K562 (cell line): Measurements from ENCODE around the gene AP1M1. TPM values are rescaled to one million over a fixed set of nuclear protein-coding genes. Genes with fewer than 3 reads are reported as not detected.

Experiments
- ADNP ChIP-seq: fragments of 200-800 bp; sonication (Bioruptor generic); IDR thresholded peaks from 2 replicates; pipeline ENCODE4 v1.6.1; 2016; ENCODE audit warnings: missing genetic modification characterization, missing compliant biosample characterization
- CHAMP1 ChIP-seq: fragments of 450-650 bp; IDR thresholded peaks from 2 replicates; pipeline ENCODE4 v1.6.1; 2016; ENCODE audit warnings: mild to moderate bottlenecking
- FOXO4 ChIP-seq: fragments of 450-650 bp; formaldehyde crosslinking; IDR thresholded peaks from 2 replicates; pipeline ENCODE4 v1.4.0; 2020; ENCODE audit warnings: mild to moderate bottlenecking, moderate library complexity
- HLTF ChIP-seq: fragments of 450-650 bp; IDR thresholded peaks from 2 replicates; pipeline ENCODE4 v1.6.1; 2016
- KLF10 ChIP-seq: fragments of 250-450 bp; sonication (Bioruptor Pico); IDR thresholded peaks from 2 replicates; pipeline ENCODE4 v1.6.1; 2021; ENCODE audit warnings: matching md5 sums
- MEIS2 ChIP-seq: fragments of 450-650 bp; IDR thresholded peaks from 2 replicates; pipeline ENCODE4 v1.6.1; 2014; ENCODE audit warnings: mild to moderate bottlenecking; ENCODE audit not compliant: partially characterized antibody
- MIER1 ChIP-seq: fragments of 450-650 bp; IDR thresholded peaks from 2 replicates; pipeline ENCODE4 v1.6.1; 2016; ENCODE audit warnings: antibody characterized with exemption, mild to moderate bottlenecking, low read depth
- NBN ChIP-seq: fragments of 450-650 bp; IDR thresholded peaks from 2 replicates; pipeline ENCODE4 v1.6.1; 2016; ENCODE audit warnings: low read depth, mild to moderate bottlenecking
- PYGO2 ChIP-seq: fragments of 450-650 bp; IDR thresholded peaks from 2 replicates; pipeline ENCODE4 v1.6.1; 2016; ENCODE audit warnings: mild to moderate bottlenecking, missing genetic modification characterization, moderate library complexity, missing compliant biosample characterization
- TEAD1 ChIP-seq, 2 experiments: fragments of 450-650 bp in 1 of 2; sonication (generic) in 1 of 2; formaldehyde crosslinking; IDR thresholded peaks; 2 replicates each; pipeline versions ENCODE4 v1.4.0 to v1.8.0; 2020 to 2022; ENCODE audit warnings: mild to moderate bottlenecking in 2 of 2, missing genetic modification reagents in 1 of 2
- ZFP1 ChIP-seq: fragments of 450-650 bp; formaldehyde crosslinking; IDR thresholded peaks from 2 replicates; pipeline ENCODE4 v1.4.0; 2020; ENCODE audit warnings: mild to moderate bottlenecking, mixed read lengths
- ZKSCAN8 ChIP-seq: fragments of 200-800 bp; sonication (Bioruptor generic); IDR thresholded peaks from 2 replicates; pipeline ENCODE4 v1.6.1; 2016; ENCODE audit warnings: missing genetic modification characterization, missing compliant biosample characterization
- ZNF124 ChIP-seq: sonication (generic); formaldehyde crosslinking; IDR thresholded peaks from 2 replicates; pipeline ENCODE4 v1.8.1; 2022; ENCODE audit warnings: missing genetic modification reagents
- ZNF133 ChIP-seq: fragments of 250-450 bp; sonication (Bioruptor Pico); IDR thresholded peaks from 2 replicates; pipeline ENCODE4 v1.4.0; 2020; ENCODE audit warnings: mild to moderate bottlenecking
- ZNF146 ChIP-seq: IDR thresholded peaks from one replicate; pipeline ENCODE4 v1.6.1; 2018; ENCODE audit warnings: missing compliant biosample characterization; ENCODE audit not compliant: unreplicated experiment
- ZNF668 ChIP-seq: fragments of 250-450 bp; sonication (Bioruptor Pico); IDR thresholded peaks from 2 replicates; pipeline ENCODE4 v1.8.0; 2022; ENCODE audit warnings: mild to moderate bottlenecking, inconsistent platforms
- ZNF695 ChIP-seq: fragments of 450-650 bp; formaldehyde crosslinking; IDR thresholded peaks from 2 replicates; pipeline ENCODE4 v1.4.0; 2020; ENCODE audit warnings: mild to moderate bottlenecking, moderate library complexity
- ZNF778 ChIP-seq: fragments of 450-650 bp; formaldehyde crosslinking; IDR thresholded peaks from 2 replicates; pipeline ENCODE4 v1.4.0; 2020; ENCODE audit warnings: mild to moderate bottlenecking, moderate library complexity
- polyA plus RNA-seq, 8 experiments: library from polyadenylated mRNA; depleted of rRNA in 4 of 8; stranded (reverse) in 5 of 8; unstranded in 3 of 8; fragments of >200 nt; fragmentation: Nextera tagmentation in 2 of 8; fragmentation: Illumina TruSeq in 1 of 8; extraction: Ambion mirVana in 2 of 8; extraction: Trizol in 1 of 8; gene quantifications; 2 replicates each; pipeline versions ENCODE4 v1.2.1 to v1.2.3, GENCODE V29; 2011 to 2014; ENCODE audit warnings: inconsistent platforms in 1 of 8, missing spikeins in 1 of 8
- total RNA-seq, 7 experiments: library from RNA; depleted of rRNA in 6 of 7; stranded (reverse); fragments of >200 nt in 6 of 7; fragmentation: Illumina TruSeq in 2 of 7; extraction: Trizol in 2 of 7; gene quantifications; 2 replicates each; pipeline versions ENCODE4 v1.2.1 to v1.2.3, GENCODE V29; 2011 to 2021; ENCODE audit warnings: low replicate concordance in 1 of 7
- TF ChIP-seq, protein P1 (sequence below): fragments of 450-650 bp; IDR thresholded peaks from 2 replicates; pipeline ENCODE4 v1.7.1; 2018; ENCODE audit warnings: mild to moderate bottlenecking, low read depth; ENCODE audit not compliant: partially characterized antibody
- TF ChIP-seq, protein P2 (sequence below): fragments of 250-450 bp; sonication (Bioruptor Pico); IDR thresholded peaks from 2 replicates; pipeline ENCODE4 v1.9.0; 2021; ENCODE audit warnings: mild to moderate bottlenecking, inconsistent platforms

The AP1M1 gene
- total and polyA plus RNA-seq, 9 of the 15 experiments (the other 6 are each of a cell fraction or from before 2014, with no cell fraction given) = 0.87 to 56.2 (median 29.1) TPM

GRCh38 chr19:16258440-16258903 is 60.8 kb downstream of the AP1M1 start (continued):
- no peak for TF ChIP-seq FOXO4
- TF ChIP-seq ZNF695 (CRISPR knock-in tag) = no peak
- TF ChIP-seq ZKSCAN8 (CRISPR knock-in tag) = no peak
- TF ChIP-seq TEAD1 (CRISPR knock-in tag; IDR thresholded peaks at IDR 0.05) = 0 out of 4 replicates have a peak, but pooled peaks of 1 of the 2 experiments have one; percentile 24
- TF ChIP-seq ZNF668 (CRISPR knock-in tag) = no peak
- no peak for TF ChIP-seq ZNF146
- no peak for TF ChIP-seq ZFP1 (CRISPR knock-in tag)
- TF ChIP-seq KLF10 (CRISPR knock-in tag) = no peak
- TF ChIP-seq MIER1 = no peak
- 0 out of 2 replicates have a peak, but pooled peaks have one; percentile 55 for TF ChIP-seq CHAMP1
- TF ChIP-seq ZNF133 (CRISPR knock-in tag) = no peak
- no peak for TF ChIP-seq ADNP (tag)
- peak; percentile 36; the same call in 1 of the 2 replicates for TF ChIP-seq NBN
- TF ChIP-seq ZNF124 (CRISPR knock-in tag) = no peak
- TF ChIP-seq, protein P1, sequence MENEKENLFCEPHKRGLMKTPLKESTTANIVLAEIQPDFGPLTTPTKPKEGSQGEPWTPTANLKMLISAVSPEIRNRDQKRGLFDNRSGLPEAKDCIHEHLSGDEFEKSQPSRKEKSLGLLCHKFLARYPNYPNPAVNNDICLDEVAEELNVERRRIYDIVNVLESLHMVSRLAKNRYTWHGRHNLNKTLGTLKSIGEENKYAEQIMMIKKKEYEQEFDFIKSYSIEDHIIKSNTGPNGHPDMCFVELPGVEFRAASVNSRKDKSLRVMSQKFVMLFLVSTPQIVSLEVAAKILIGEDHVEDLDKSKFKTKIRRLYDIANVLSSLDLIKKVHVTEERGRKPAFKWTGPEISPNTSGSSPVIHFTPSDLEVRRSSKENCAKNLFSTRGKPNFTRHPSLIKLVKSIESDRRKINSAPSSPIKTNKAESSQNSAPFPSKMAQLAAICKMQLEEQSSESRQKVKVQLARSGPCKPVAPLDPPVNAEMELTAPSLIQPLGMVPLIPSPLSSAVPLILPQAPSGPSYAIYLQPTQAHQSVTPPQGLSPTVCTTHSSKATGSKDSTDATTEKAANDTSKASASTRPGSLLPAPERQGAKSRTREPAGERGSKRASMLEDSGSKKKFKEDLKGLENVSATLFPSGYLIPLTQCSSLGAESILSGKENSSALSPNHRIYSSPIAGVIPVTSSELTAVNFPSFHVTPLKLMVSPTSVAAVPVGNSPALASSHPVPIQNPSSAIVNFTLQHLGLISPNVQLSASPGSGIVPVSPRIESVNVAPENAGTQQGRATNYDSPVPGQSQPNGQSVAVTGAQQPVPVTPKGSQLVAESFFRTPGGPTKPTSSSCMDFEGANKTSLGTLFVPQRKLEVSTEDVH = peak; percentile 24
- TF ChIP-seq, protein P2, sequence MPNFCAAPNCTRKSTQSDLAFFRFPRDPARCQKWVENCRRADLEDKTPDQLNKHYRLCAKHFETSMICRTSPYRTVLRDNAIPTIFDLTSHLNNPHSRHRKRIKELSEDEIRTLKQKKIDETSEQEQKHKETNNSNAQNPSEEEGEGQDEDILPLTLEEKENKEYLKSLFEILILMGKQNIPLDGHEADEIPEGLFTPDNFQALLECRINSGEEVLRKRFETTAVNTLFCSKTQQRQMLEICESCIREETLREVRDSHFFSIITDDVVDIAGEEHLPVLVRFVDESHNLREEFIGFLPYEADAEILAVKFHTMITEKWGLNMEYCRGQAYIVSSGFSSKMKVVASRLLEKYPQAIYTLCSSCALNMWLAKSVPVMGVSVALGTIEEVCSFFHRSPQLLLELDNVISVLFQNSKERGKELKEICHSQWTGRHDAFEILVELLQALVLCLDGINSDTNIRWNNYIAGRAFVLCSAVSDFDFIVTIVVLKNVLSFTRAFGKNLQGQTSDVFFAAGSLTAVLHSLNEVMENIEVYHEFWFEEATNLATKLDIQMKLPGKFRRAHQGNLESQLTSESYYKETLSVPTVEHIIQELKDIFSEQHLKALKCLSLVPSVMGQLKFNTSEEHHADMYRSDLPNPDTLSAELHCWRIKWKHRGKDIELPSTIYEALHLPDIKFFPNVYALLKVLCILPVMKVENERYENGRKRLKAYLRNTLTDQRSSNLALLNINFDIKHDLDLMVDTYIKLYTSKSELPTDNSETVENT = no peak
- peak; percentile 28 for TF ChIP-seq MEIS2
- TF ChIP-seq PYGO2 (tag) = 0 out of 2 replicates have a peak, but pooled peaks have one; percentile 7
- no peak for TF ChIP-seq HLTF
- no peak for TF ChIP-seq ZNF778
